GM12872 (cell line): Measurements from ENCODE around the gene SLC35D2.
A peak's percentile ranks its signal among the peaks of the same experiment; 100 is the strongest.

Experiments
- TF ChIP-seq, protein P1 (sequence below): IDR thresholded peaks from 3 replicates; pipeline ENCODE4 v1.5.1; 2011; ENCODE audit warnings: low read depth, mild to moderate bottlenecking, low read length, moderate library complexity; ENCODE audit not compliant: insufficient read depth

The SLC35D2 gene

DNA sequence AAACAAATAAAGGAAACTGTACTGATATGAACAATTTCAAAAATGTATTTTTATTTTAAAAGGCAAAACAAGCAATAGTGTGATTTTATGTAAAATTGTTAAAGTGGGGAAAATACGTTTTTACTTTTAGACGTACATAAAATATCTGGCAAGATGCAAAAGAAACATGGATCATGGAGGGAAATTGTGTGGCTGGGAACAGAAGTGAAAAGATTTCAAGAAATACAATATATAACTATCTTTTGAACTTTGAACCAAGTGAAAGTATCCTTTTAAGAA lies 36.1 kb upstream of the SLC35D2 start:
- TF ChIP-seq, protein P1, sequence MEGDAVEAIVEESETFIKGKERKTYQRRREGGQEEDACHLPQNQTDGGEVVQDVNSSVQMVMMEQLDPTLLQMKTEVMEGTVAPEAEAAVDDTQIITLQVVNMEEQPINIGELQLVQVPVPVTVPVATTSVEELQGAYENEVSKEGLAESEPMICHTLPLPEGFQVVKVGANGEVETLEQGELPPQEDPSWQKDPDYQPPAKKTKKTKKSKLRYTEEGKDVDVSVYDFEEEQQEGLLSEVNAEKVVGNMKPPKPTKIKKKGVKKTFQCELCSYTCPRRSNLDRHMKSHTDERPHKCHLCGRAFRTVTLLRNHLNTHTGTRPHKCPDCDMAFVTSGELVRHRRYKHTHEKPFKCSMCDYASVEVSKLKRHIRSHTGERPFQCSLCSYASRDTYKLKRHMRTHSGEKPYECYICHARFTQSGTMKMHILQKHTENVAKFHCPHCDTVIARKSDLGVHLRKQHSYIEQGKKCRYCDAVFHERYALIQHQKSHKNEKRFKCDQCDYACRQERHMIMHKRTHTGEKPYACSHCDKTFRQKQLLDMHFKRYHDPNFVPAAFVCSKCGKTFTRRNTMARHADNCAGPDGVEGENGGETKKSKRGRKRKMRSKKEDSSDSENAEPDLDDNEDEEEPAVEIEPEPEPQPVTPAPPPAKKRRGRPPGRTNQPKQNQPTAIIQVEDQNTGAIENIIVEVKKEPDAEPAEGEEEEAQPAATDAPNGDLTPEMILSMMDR, result no peak

DNA sequence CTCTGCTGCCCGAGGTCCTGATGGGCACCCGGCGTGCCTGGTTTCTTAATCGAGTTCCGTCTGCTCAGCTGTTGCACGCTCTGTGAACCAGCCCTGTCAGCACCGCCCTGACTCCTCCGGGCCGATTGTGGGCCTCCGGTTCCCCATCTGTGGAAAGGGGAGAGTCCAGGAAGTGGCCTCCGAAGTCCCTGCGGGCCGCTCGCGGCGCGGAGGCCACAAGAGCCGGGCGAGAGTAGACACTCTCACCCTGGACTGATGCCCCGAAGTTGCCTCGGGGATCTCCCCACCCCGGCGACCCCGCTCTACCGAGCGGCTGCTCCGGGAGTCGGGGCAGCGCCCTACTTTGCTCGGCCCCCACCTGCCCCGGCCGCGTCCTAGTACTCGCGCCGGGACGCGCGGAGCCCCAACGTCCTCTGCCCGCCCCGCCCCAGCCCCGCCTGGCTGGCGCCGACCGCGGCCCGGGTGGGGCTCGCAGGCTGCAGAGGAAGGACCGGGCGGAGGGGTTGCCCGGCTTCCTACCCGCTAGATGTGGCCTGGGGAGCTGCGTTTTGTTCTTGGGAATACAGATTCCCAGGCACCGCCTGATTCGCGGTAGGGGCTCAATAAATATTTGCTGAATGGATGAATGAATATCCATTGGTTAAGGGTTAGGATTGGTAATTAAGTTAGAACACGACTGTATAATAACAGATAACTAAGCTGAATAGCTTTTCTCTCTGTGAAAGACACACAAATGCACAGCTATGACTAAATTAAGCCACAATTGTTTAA lies 35.6 kb upstream of the SLC35D2 start:
- TF ChIP-seq, protein P1, result no peak

DNA sequence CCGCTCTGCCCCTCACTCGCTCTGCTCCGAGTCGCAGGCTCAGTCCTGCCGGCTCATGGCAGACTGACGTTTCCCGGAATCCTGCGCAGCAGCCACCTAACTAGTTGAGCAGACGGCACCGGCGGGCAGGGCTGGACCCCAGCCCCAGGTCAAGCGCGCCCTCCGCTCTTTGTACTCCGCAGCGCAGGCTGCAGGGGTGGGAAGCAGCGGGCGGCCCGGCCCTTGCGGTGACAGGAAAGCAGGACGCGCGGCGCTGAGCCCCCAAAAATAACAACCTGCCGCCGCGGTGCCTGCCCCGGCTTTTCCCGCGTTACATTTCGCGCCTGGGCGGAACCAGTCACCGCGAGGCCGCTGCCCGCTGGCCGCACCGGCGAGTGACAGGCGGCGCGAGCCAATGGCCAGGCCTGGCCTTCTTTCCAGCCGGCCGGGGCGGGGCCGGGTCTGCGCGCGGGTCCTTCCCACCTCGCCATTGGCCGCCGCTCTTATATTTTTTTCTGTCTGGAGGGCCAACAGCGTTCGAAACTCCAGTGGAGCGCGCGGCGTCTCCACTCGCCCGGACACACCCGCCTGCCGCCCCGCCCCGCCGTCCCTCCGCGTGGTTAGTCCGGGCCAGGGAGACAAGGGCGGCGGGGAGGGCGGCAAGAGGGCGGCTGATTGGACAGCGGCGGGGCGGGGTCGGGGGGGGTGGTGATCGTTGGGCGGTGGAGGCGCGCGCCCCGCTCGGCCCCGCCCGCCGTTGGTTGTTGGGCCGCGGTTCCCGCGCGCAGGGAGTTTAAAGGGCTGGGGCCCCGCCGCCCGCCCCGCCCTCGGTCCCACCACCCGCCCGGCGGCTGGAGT lies 34.8 kb upstream of the SLC35D2 start, which contains the start of gene ZNF367:
ZNF367 (minus strand) TSS at position 288 of the 837 bp plus-strand sequence. CDS start 338 bp downstream, outside the sequence.
- TF ChIP-seq, protein P1, result no peak

DNA sequence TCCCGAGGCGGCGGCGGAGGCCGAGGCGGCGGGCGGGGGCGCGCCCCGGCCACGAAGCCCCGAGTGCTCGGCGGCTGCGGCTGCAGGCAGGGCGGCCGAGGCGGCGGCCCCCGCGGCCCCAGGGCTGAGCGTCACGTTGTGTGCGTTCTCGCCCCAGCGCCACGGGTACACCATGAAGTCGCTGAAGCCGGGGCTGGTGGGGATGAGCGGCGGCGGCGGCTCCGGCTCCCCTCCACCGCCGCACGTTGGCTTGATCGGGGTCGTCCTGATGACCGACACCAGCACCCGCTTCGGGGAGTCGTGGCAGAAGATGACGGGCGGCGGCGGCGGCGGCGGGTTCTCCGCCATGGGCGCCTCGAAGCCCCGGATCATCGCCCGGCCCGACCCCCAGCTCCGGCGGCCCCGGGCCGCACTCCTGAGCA lies 34.2 kb upstream of the SLC35D2 start:
- TF ChIP-seq, protein P1, result no peak

DNA sequence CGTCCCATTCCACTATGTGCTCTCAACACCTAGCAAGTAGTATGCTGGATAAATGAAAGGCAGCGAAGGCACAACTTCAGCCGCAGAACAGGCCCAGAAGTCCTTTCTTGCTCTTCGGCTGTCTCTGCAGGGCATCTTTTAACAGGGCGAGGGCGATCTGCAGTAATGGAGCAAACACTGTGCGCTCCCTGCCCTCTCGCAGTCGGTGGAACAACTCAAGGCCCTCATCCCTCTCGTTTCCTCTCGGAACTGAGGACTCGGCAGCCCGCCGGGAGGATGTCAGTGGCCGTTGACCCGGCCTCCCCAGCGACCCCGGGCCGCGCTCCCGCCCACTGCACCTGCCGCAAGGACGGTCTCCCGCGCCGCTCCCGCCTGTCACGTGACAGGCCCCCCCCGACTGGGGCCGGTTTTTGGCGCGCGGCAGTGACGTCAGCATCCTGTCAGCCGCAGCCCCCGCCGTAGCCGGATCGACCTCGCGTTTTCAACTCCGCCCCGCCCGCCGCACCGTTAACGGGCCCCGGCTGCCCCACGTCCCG lies 33.6 kb upstream of the SLC35D2 start:
- TF ChIP-seq, protein P1, result 0 out of 3 replicates have a peak, but pooled peaks have one; percentile 1

DNA sequence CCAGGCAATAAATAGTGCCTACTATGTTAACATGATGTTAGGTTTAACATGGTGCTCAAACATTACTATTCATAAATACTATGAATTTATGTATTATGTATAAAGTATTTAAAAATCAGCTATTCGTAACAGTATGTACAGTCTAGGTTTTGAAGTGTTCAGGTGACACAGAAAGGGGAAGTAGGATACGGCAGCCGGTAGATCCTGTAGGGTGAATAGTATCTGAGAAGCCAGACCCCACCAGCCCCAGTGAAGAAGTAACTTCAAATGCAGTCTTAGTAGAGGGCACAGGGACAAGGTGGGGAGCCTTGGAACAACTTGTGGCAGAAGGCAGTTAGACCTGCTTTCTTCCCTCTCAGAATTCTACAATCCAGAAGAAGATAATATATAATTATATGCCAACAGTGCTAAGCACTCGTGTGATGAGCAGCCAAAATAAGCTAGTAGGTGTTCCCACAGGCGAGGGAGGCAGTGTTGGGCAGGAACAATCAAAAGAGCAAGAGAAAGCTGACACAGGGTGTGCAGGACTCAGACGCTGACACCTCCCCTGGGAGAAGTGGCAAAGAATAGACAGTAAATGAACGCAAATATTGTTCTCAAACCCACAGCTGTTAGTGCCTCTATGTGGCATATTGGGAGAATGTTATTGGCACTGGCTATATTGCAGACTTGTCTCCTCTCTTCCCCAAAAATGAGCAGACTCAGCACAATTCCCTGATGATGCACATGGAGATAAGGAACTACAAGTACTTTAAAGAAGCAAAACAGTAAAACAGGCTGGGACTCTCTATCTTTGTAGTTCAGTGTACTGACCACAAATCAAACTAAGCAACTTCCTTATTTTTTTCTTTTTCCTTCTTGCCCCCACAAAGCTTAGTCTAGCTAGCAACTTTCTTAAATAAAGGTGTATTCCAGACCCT lies 30.1 kb upstream of the SLC35D2 start:
- TF ChIP-seq, protein P1, result no peak
